T-helper 2 cell treated with Interferon-gamma antibody and Interleukin-4, amounts not matched to agents 5 μg/mL and 100 μg/mL, for 36 hours (primary cell): ENCODE measurements around the gene NPHP4.
"Not testable (repeated sequence)": the region's sequence is repeated elsewhere in the genome, so short reads cannot be mapped to it uniquely, and the experiment has no call there.

ENCODE experiments used
- DNase-seq: peaks from one replicate; pipeline ENCODE4 v3.0.0; 2021; ENCODE audit warnings: low spot score
- H3K27ac Mint-ChIP-seq: one replicate; pipeline ENCODE4 v1.8.0; 2021; ENCODE audit warnings: mild to moderate bottlenecking, mixed read lengths
- H3K27me3 Mint-ChIP-seq: one replicate; pipeline ENCODE4 v1.8.0; 2021; ENCODE audit warnings: low read depth, mixed read lengths
- H3K36me3 Mint-ChIP-seq: one replicate; pipeline ENCODE4 v1.8.0; 2021; ENCODE audit warnings: low read depth, mixed read lengths
- H3K4me1 Mint-ChIP-seq: one replicate; pipeline ENCODE4 v1.8.0; 2021; ENCODE audit warnings: low read depth, mixed read lengths
- H3K4me3 Mint-ChIP-seq: one replicate; pipeline ENCODE4 v1.8.0; 2022; ENCODE audit warnings: mild to moderate bottlenecking, moderate library complexity, mixed read lengths
- H3K9me3 Mint-ChIP-seq: one replicate; pipeline ENCODE4 v1.8.0; 2021; ENCODE audit warnings: mixed read lengths

The NPHP4 gene

DNA sequence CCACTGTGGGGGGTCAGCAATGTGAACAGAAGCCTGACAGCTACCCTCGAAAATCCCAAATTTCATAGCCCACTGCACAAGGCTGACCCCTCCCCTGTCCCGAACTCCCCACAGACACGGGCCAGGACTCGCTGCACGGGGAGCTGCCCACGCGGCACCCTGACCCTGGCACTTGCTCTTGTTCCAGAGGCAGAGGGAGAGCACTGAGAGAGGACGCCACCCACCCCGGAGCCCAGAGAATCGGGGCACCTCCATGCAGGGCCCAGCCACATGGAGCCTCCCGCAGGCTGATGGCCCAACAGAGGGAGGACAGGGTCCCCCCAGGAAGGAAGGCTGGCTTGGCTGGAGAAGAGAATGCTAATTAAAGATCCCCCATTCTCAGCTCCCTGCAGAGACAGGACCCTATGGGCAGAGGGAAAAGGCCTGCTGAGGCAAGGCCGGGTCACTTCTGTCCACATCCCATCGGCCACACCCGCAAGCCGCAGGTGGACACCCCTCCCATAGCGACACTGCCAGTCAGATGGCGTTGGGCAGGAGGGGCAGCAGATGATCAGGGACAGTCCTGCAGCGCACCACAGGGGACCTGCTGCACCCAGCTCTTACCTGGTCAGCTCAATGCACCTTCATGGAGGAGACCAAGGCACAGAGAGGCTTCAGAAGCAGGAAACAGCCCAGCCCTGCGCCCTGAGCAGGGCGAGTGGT lies 136.9 kb downstream of the NPHP4 start:
- Mint-ChIP-seq H3K9me3 (no peaks in the 10 kb centered on the region), H3K27me3 (no peaks in the 10 kb centered on the region), H3K27ac (no peak overlapping the region), H3K4me1 (no peaks in the 10 kb centered on the region), H3K36me3 (no peaks in the 10 kb centered on the region), H3K4me3 (no peak overlapping the region)
- no peak for DNase-seq

DNA sequence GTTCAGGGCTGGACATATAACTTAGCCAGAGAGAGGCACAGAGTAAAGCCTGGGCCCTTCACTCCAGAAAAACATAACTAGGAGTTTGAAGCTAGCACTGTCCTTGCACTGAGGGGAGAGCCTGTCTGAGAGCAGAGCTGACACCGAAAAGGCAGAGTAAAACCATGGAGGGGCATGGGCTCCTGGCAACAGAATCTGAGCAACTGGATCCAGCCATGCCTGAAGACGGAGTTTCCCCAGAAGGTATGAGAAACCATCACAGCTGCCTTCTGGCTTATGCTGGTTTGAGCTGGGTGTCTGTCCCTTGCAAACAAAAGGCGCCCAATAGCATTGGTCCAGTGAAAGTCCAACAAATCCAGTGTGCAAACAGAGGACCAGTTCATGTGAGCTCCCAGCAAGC lies 137.5 kb downstream of the NPHP4 start:
- no peaks in the 10 kb centered on the region for H3K27me3 Mint-ChIP-seq
- H3K9me3 Mint-ChIP-seq: no peaks in the 10 kb centered on the region
- H3K4me1 Mint-ChIP-seq: no peaks in the 10 kb centered on the region
- H3K27ac Mint-ChIP-seq: no peak overlapping the region
- DNase-seq: no peak
- H3K36me3 Mint-ChIP-seq: no peaks in the 10 kb centered on the region
- no peak overlapping the region for H3K4me3 Mint-ChIP-seq

DNA sequence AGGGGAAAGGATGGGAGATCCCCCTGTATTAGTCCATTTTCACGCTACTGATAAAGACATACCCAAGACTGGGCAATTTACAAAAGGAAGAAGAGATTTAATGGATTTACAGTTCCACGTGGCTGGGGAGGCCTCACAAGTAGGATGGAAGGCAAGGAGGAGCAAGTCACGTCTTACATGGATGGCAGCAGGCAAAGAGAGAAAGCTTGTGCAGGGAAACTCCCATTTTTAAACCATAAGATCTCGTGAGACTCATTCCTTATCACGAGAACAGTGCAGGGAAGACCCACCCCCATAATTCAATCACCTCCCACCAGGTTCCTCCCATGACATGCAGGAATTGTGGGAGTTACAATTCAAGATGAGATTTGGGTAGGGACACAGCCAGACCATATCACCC lies 138.4 kb downstream of the NPHP4 start:
- not testable (repeated sequence) for H3K4me3 Mint-ChIP-seq, H3K36me3 Mint-ChIP-seq, DNase-seq, H3K4me1 Mint-ChIP-seq, H3K27ac Mint-ChIP-seq, H3K9me3 Mint-ChIP-seq, H3K27me3 Mint-ChIP-seq

DNA sequence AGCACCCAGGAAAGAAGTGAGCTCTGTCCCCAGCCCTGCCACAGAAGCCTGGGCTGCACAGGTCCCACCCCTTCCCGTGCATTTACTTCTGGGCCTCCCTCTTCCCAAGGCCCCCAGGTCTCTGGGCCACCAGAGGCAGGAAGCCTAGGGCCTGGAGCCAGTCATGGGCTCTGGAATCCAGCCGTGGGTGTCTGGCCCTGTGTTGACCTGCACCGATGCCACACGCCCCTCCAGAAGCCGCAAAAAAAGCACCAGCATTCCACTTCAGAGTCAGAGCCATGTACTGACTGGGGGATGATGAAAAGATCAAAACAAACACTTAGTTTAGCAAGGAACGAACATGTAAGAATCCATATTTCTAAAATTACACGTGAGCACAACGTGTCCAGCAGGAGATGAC lies 141.7 kb downstream of the NPHP4 start:
- no peak for DNase-seq
- no peaks in the 10 kb centered on the region for H3K9me3 Mint-ChIP-seq
- no peak overlapping the region for H3K4me3 Mint-ChIP-seq
- no peaks in the 10 kb centered on the region for H3K36me3 Mint-ChIP-seq
- H3K27me3 Mint-ChIP-seq: no peaks in the 10 kb centered on the region
- H3K4me1 Mint-ChIP-seq: no peaks in the 10 kb centered on the region
- no peak overlapping the region for H3K27ac Mint-ChIP-seq

DNA sequence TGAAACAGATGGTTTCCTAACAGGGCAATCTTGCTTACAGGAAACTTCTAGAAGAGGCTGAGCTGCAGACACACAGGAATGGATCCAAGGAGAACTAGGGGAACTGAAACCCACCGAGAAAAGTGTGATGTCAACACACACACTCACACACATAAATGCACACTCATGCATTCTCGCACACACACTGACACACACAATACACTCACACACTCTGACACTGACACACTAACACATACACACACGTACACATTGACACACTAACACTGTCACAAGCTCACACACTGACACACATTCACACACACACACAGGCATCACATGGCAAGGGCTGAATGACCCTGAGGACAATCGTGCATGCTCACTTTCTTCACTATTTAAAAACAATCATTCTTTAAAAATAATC lies 142.7 kb downstream of the NPHP4 start:
- Mint-ChIP-seq H3K9me3 (no peaks in the 10 kb centered on the region), H3K4me3 (no peak overlapping the region), H3K4me1 (no peaks in the 10 kb centered on the region), H3K36me3 (no peaks in the 10 kb centered on the region), H3K27me3 (no peaks in the 10 kb centered on the region), H3K27ac (no peak overlapping the region)
- DNase-seq: no peak

DNA sequence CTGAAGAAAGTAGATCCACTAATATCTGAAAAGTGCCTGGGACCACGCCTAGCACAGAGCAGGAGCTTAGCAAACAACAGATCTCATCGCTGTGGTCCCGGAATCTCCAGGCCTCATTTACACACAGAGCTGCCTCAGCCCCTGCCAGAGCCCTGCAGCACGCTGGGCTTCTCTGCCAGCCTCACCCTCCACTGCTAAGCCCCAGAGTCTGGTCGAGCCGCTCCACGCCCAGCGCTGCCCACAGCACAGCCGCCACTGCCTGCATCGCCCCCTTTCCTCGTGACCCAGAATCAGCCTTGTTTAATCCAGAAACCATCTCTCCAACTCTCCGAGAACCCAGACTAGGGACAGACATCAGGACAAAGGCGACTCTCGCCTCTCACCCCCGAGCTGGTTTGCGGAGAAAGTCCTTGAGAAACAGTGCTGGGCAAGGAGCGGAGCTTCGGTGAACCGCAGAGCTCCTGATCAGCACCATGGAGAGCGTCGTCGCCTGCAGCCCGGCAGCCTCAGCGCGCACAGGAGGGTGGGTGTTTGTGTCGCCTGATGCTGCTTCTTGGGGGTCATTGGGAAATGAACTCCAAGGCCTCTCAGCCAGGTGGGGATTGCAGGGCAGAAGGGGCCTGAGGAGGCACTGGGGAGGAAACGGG lies 145.1 kb downstream of the NPHP4 start:
- H3K27ac Mint-ChIP-seq: no peak overlapping the region
- H3K4me3 Mint-ChIP-seq: no peak overlapping the region
- H3K36me3 Mint-ChIP-seq: no peaks in the 10 kb centered on the region
- H3K4me1 Mint-ChIP-seq: no peaks in the 10 kb centered on the region
- DNase-seq: no peak
- no peaks in the 10 kb centered on the region for H3K27me3 Mint-ChIP-seq
- H3K9me3 Mint-ChIP-seq: no peaks in the 10 kb centered on the region

DNA sequence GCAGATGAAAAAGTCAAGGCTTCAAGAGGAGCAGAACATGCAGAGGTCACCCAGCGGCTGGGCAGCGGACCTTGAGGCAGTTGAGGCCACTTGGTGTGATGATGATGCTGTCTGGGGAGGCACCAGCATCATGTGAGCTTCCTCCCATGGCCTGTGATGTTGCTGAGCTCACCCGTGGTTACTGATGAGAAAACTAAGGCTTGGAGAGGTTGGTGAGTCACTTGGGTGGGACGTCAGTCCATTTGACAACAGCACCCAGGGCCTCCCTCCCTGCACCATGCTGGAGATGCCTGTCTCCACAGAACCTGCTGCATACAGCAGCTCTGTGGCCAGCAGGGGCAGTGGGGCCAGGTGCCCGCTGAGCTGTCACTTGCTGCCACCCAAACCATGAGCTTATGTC lies 146.8 kb downstream of the NPHP4 start:
- Mint-ChIP-seq H3K4me1 (no peaks in the 10 kb centered on the region), H3K27ac (no peak overlapping the region), H3K4me3 (no peak overlapping the region), H3K9me3 (no peaks in the 10 kb centered on the region), H3K27me3 (no peaks in the 10 kb centered on the region), H3K36me3 (no peaks in the 10 kb centered on the region)
- DNase-seq: no peak

DNA sequence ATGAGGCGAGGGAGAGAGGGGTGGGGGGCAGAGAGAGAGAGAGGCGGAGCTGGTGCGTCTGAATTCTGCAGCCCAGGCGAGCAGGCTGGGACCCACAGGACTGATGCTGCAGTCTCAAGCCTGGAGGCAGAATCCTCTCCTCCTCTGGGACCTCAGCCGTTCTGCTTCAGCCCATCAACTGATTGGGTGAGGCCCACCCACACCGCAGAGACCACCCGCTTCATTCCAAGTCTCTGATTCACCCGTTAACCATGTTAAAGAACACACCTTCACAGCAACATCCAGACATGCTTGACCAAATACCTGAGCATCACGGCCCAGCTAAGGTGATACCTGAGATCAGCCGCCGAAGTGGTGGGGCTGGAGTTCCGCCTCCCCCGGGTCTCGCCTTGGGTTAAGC lies 147.8 kb downstream of the NPHP4 start:
- H3K4me1 Mint-ChIP-seq: no peaks in the 10 kb centered on the region
- H3K27me3 Mint-ChIP-seq: no peaks in the 10 kb centered on the region
- H3K4me3 Mint-ChIP-seq: no peak overlapping the region
- H3K9me3 Mint-ChIP-seq: no peaks in the 10 kb centered on the region
- H3K36me3 Mint-ChIP-seq: no peaks in the 10 kb centered on the region
- no peak overlapping the region for H3K27ac Mint-ChIP-seq
- DNase-seq: no peak

DNA sequence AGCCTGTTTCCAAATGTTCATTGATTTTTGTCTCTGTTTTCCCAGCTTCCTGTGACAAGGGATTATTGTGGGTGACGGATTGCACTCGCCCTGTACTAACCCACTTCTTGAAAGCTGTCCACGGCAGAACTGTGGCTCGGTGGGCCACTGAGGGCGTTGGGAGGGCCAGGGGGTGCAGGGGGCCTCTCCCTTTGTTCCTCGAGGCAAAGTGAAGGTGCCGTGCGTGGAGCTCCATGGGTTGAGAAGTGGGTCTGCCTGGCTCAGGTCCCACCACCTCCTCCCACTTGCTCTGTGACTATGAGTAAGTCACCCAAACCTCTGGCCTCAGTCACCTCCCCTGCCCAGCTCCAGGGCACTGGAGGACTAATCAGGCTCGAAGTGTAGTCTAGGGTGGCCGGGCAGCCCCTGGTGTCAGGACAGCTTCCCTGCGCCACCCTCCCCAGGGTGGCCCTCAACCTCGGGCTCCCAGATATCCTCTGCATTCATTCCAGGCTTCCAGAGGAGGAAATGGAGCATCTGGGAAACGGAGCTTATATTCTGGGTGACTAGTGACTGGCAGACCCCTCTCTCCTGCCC lies 148.6 kb downstream of the NPHP4 start:
- DNase-seq: no peak
- Mint-ChIP-seq H3K4me1 (no peaks in the 10 kb centered on the region), H3K27ac (no peak overlapping the region), H3K27me3 (no peaks in the 10 kb centered on the region), H3K4me3 (no peak overlapping the region), H3K36me3 (no peaks in the 10 kb centered on the region), H3K9me3 (no peaks in the 10 kb centered on the region)

DNA sequence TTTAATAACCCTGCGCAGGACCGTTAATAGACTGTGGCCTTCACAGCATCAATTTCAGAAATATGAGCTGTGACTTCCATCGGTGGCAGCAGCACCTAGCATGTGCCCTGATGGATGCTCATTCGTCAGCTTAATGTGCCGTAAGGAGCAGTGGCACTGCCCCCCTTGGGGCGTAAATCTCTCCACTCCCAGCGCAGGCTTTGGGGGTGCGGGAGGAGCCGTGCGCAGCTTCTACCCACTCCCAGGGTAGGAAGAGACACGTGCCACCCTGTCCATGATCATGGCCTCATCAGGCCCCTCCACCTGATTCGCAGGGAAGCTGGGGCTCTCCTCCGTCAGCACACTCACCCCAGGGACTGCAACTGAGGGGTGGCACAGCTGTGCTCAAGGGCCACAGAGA lies 149.5 kb downstream of the NPHP4 start:
- Mint-ChIP-seq H3K27ac (no peak overlapping the region), H3K4me3 (no peak overlapping the region), H3K4me1 (no peaks in the 10 kb centered on the region), H3K36me3 (no peaks in the 10 kb centered on the region), H3K9me3 (no peaks in the 10 kb centered on the region), H3K27me3 (no peaks in the 10 kb centered on the region)
- DNase-seq: no peak

DNA sequence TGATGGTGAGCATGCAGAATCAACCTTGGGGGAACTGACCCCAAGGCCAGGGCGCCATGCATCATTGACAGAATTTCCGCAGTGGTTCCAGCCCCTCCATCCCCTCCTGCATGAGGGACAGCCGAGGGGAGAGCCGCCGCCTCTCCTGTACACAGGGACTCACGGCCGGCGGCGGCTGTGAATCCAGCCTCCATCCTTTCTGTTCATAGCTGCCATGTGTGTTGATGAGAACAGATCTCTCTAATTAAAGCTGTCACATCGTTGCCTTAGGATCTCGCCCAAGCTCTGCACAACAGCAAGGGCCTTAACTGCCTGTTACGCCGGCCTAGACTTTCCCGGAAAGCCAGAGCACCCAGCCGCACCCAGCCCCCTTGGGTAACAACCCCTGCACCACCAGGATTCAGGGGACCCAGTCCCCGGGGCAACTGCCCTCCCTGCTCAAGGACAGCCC lies 151.6 kb downstream of the NPHP4 start:
- no peaks in the 10 kb centered on the region for H3K27me3 Mint-ChIP-seq
- H3K9me3 Mint-ChIP-seq: no peaks in the 10 kb centered on the region
- H3K4me1 Mint-ChIP-seq: no peaks in the 10 kb centered on the region
- no peak overlapping the region for H3K27ac Mint-ChIP-seq
- no peak for DNase-seq
- H3K36me3 Mint-ChIP-seq: no peaks in the 10 kb centered on the region
- H3K4me3 Mint-ChIP-seq: no peak overlapping the region

DNA sequence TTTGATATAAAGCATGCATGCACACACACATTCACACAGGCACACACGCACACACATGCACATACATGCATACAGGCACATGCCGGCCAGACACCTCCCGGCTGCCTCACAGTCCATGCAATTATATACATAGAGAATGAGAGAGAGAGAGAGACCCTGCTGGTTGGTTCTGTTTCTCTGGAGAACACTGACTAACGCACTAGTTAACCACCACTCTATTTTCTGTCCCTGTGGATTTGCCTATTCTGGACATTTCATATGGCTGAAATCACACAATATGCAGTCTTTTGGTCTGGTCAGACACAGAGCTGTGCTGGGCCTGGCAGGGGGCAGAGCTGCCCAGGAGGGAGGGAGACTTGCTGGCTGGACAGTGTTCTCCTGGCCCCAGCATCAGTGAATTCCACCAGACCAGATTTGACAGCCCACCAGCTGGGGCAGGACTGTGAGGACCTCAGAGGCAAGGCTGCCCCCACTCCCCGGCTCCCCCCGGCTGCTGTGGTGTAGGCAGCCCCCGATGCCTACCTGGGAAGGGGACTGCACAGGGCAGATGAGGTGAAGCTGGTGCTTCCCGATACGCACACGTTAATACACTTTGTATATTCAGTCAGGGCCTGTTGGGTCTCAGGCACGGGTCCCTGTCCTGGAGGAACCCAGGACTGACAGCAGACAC lies 152.2 kb downstream of the NPHP4 start:
- Mint-ChIP-seq H3K4me3 (no peak overlapping the region), H3K9me3 (no peaks in the 10 kb centered on the region)

DNA sequence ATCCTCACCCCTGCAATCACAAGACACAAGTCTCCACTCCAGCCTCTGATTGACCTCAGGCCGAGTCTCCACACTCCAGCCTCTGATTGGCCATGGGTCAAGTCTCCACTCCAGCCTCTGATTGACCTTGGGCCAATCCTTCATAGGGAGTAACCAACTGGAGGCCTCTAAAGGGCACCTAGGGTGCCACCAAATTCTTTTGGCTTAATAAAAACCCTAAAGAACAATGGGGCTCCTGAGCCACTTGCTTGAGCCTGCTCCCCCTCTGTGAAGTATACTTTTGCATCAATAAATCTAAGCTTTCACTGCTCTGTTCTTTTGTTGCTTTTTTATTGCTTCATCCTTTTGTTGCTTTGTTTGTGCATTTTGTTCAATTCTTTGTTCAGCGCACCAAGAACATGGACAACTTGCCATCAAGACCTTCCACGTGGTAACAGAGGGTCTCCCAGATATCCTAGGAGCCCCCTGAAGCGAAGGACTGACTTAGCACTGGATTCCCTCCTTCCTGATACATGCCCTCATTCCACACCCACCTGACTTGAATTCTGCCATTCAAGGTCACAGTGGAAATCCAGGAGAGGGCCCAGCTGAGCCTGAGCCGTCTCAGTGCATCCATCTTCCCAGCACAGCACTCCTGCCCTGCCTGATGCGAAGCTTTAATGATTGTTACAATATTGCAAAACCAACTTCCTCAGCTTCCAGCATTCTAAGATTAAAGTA lies 152.9 kb downstream of the NPHP4 start:
- no peak for DNase-seq
- no peaks in the 10 kb centered on the region for H3K27me3 Mint-ChIP-seq
- H3K4me3 Mint-ChIP-seq: no peak overlapping the region
- H3K4me1 Mint-ChIP-seq: no peaks in the 10 kb centered on the region
- no peaks in the 10 kb centered on the region for H3K36me3 Mint-ChIP-seq
- no peaks in the 10 kb centered on the region for H3K9me3 Mint-ChIP-seq
- no peak overlapping the region for H3K27ac Mint-ChIP-seq

More for the DNA sequence above, 152.2 kb downstream of the NPHP4 start:
- Mint-ChIP-seq H3K27me3 (no peaks in the 10 kb centered on the region), H3K4me1 (no peaks in the 10 kb centered on the region), H3K27ac (no peak overlapping the region), H3K36me3 (no peaks in the 10 kb centered on the region)
- no peak for DNase-seq
